ENCODE results near the gene CCDC200. TPM values are rescaled to one million over a fixed set of nuclear protein-coding genes. Genes with fewer than 3 reads are reported as not detected.

The CCDC200 gene
- polyA plus RNA-seq, 3 donors = 7.4 to 40.9 (median 37.2) TPM

Other genes starting within 250 kb of the CCDC200 start
- gene PTGES3L, start 248.5 kb downstream of the CCDC200 start, polyA plus RNA-seq (ENCODE audit: insufficient read length in 3 of 3) = 1 to 10 TPM; 1.1 to 2.6 (median 2.3) TPM
- gene RUNDC1, start 248.1 kb downstream of the CCDC200 start, polyA plus RNA-seq (ENCODE audit: insufficient read length in 3 of 3) = 10 to 100 TPM; 15.4 to 19.1 (median 16.2) TPM
- 1,000 to 10,000 TPM; 1,225 to 1,560 (median 1,448) TPM for gene RPL27, start 230.2 kb downstream of the CCDC200 start, polyA plus RNA-seq (ENCODE audit: insufficient read length in 3 of 3)
- gene IFI35, start 221.8 kb downstream of the CCDC200 start, polyA plus RNA-seq (ENCODE audit: insufficient read length in 3 of 3) = 10 to 100 TPM; 10.3 to 13.4 (median 11.2) TPM
- gene VAT1, start 206.2 kb downstream of the CCDC200 start, polyA plus RNA-seq (ENCODE audit: insufficient read length in 3 of 3) = 100 to 1,000 TPM; 126 to 138 (median 131) TPM
- 1 to 10 TPM; 3.7 to 4.2 (median 3.9) TPM for gene RND2, start 203.4 kb downstream of the CCDC200 start, polyA plus RNA-seq (ENCODE audit: insufficient read length in 3 of 3)
- gene BRCA1, start 103.3 kb downstream of the CCDC200 start, polyA plus RNA-seq (ENCODE audit: insufficient read length in 3 of 3) = 10 to 100 TPM; 13.9 to 19.5 (median 17.1) TPM
- 100 to 1,000 TPM; 109 to 118 (median 110) TPM for gene NBR1, start 57.4 kb downstream of the CCDC200 start, polyA plus RNA-seq (ENCODE audit: insufficient read length in 3 of 3)
- 10 to 100 TPM; 14.1 to 28.5 (median 27.5) TPM for gene TMEM106A, start 16.7 kb downstream of the CCDC200 start, polyA plus RNA-seq (ENCODE audit: insufficient read length in 3 of 3)
- gene RNU2-1, start 5.4 kb upstream of the CCDC200 start, polyA plus RNA-seq (ENCODE audit: insufficient read length in 3 of 3) = not detected
- gene ARL4D, start 170.4 kb upstream of the CCDC200 start, polyA plus RNA-seq (ENCODE audit: insufficient read length in 3 of 3) = 10 to 100 TPM in 1 of 3 donors, 1 to 10 TPM in 2; 8.4 to 10.7 (median 9.7) TPM